ENCODE data around the gene CXCL17.

DNA sequence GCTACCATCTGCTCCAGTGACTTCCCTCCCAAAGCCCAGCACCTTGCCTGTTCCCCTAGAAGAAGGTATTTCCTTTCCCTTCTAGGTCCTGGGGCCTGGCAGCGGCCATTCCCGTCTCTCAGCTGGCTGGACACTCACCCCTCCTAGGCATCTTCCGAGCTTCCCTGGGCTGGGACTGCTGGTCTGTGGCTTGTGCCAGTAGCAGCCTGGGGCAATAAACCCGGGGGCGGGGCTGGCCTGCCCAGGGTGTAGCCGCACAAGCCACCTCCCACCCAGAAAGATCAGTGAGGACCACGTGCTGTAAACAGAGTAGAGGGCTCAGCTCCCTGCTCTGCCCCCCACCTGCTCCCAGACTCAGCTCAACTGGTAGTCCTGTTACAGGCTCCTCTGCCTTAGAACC lies 30.5 kb downstream of the CXCL17 start:
- TF ChIP-seq, protein P1, sequence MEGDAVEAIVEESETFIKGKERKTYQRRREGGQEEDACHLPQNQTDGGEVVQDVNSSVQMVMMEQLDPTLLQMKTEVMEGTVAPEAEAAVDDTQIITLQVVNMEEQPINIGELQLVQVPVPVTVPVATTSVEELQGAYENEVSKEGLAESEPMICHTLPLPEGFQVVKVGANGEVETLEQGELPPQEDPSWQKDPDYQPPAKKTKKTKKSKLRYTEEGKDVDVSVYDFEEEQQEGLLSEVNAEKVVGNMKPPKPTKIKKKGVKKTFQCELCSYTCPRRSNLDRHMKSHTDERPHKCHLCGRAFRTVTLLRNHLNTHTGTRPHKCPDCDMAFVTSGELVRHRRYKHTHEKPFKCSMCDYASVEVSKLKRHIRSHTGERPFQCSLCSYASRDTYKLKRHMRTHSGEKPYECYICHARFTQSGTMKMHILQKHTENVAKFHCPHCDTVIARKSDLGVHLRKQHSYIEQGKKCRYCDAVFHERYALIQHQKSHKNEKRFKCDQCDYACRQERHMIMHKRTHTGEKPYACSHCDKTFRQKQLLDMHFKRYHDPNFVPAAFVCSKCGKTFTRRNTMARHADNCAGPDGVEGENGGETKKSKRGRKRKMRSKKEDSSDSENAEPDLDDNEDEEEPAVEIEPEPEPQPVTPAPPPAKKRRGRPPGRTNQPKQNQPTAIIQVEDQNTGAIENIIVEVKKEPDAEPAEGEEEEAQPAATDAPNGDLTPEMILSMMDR (optimal IDR thresholded peaks at IDR 0.05 in 1 of 3, IDR thresholded peaks at IDR 0.05 in 1 of 3, conservative IDR thresholded peaks at IDR 0.05 in 1 of 3; ENCODE audit: extremely low read depth in 1 of 3, insufficient read depth in 2 of 3, low read length in 3 of 3): no peak
- TF ChIP-seq EZH2 (IDR thresholded peaks at IDR 0.05; ENCODE audit: low read length): no peak

All from keratinocyte (primary cell).